Measurements from ENCODE around the gene RAPGEFL1.

DNA sequence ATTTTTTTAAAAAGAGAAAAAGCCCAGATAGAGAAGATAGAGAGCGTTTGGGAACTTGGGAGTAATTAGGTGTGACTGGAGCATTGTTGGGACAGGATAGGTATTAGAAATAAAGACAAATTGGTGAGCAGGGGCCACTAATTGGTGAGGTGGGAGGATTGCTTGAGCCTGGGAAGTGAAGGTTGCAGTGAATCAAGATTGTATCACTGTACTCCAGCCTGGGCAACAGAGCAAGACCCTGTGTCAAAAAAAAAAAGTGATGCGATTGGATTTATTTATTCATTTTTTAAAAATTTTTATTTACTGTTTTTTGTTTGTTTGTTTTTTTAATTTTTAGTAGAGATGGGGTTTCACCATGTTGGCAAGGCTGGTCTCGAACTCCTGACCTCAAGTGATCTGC lies 31.8 kb upstream of the RAPGEFL1 start:
- TF ChIP-seq CTCF (IDR thresholded peaks at IDR 0.05) (no peak), POLR2A (IDR thresholded peaks at IDR 0.05) (no peak)
